ENCODE data around the gene FBXO8.

- TF ChIP-seq CTCF (IDR thresholded peaks at IDR 0.05) (no peak), POLR2A (IDR thresholded peaks at IDR 0.05) (no peak)
These were observed 65.2 kb downstream of the FBXO8 start for GRCh38 chr4:174218127-174218790.

Measured in uterus (tissue), 2 donors.